Adrenal gland (tissue), 12 donors: Measurements from ENCODE around the gene SEPHS1. TPM values are rescaled to one million over a fixed set of nuclear protein-coding genes. Genes with fewer than 3 reads are reported as not detected.

Source experiments
- DNase-seq, 7 donors: peaks; one replicate each; pipeline ENCODE4 v3.0.0-alpha.2; 2019 to 2020
- H3K27ac ChIP-seq, 5 donors: fragments of 200-600 bp; sonication (generic) in 4 of 5; 1 replicate in 3 of 5; 2 replicates in 2 of 5; pipeline versions ENCODE4 v1.5.1 to v1.8.0; 2016 to 2020; ENCODE audit warnings: mild to moderate bottlenecking in 1 of 5
- H3K27me3 ChIP-seq: fragments of 200-600 bp; 2 replicates; pipeline ENCODE4 v1.8.0; 2021
- H3K36me3 ChIP-seq, 2 donors: fragments of 200-600 bp; replicated peaks in 1 of 2; 1 replicate in 1 of 2; 2 replicates in 1 of 2; pipeline versions ENCODE4 v1.5.1 to v1.8.0; 2018 to 2022
- H3K4me1 ChIP-seq, 2 donors: fragments of 200-600 bp; replicated peaks in 1 of 2; 1 replicate in 1 of 2; 2 replicates in 1 of 2; pipeline versions ENCODE4 v1.5.1 to v1.8.0; 2018 to 2021
- H3K4me3 ChIP-seq, 4 donors: fragments of 200-600 bp; sonication (generic) in 3 of 4; one replicate each; pipeline ENCODE4 v1.5.1; 2016 to 2018
- H3K9me3 ChIP-seq, 3 donors: fragments of 200-600 bp; sonication (generic) in 1 of 3; replicated peaks in 1 of 3; 1 replicate in 2 of 3; 2 replicates in 1 of 3; pipeline versions ENCODE4 v1.5.1 to v1.8.0; 2016 to 2021
- CTCF ChIP-seq, 6 experiments: fragments of 450-650 bp in 4 of 6; fragments of 200-600 bp in 2 of 6; sonication (generic) in 1 of 6; IDR thresholded peaks; 1 replicate in 5 of 6; 2 replicates in 1 of 6; pipeline versions ENCODE4 v1.5.1 to v1.8.0; 2016 to 2021; ENCODE audit warnings: antibody characterized with exemption in 6 of 6, mild to moderate bottlenecking in 2 of 6, moderate library complexity in 1 of 6
- POLR2A ChIP-seq, 2 donors: fragments of 450-650 bp; IDR thresholded peaks; one replicate each; pipeline ENCODE4 v1.6.1; 2017; ENCODE audit warnings: antibody characterized with exemption in 2 of 2, mild to moderate bottlenecking in 2 of 2, moderate library complexity in 1 of 2
- WGBS, 4 donors: extraction: QIAGEN DNeasy Blood & Tissue Kit in 2 of 4; methylation state at CpG; one replicate each; pipeline versions ENCODE4 v1.1.5 to v1.1.7; 2013 to 2017; 5-methylcytosine and 5-hydroxymethylcytosine counted together
- intact Hi-C, 2 donors: fragments of 100-400 bp; cut with DNase I; formaldehyde crosslinking; loops; one replicate each; pipeline versions ENCODE4 v1.14.1 to v1.15.0; 2022 to 2023
- polyA plus RNA-seq, 3 donors: library from polyadenylated mRNA; stranded (reverse); fragments of 200-250 nt in 2 of 3; fragments of 350-450 nt in 1 of 3; fragmentation: Illumina TruSeq in 1 of 3; extraction: RNeasy Lipid Tissue Mini Kit (QIAGEN cat#74804) in 1 of 3; gene quantifications; one replicate each; pipeline ENCODE4 v1.2.3, GENCODE V29; 2013 to 2014
- total RNA-seq, 9 donors: library from RNA; depleted of rRNA in 4 of 9; stranded (reverse); fragments of >200 nt in 4 of 9; fragments of 120-200 nt in 1 of 9; fragmentation: NEBNext Ultra II Directional in 1 of 9; extraction: Animal tissue kit (Norgen Biotek cat#: 25700) in 1 of 9; gene quantifications; one replicate each; pipeline versions ENCODE4 v1.1.0 to v1.2.4, GENCODE V29; 2013 to 2023
- donor health status: healthy with polysubstance abuse.
- donor health status: Bipolar disorder and iron deficiency.
- donor health status: DM: yes; HTN: yes; CAD: no.
- donor health status: DM: no; HTN: no; CAD: no.
- donor health status: DM: no; HTN: no; CAD: no.
- donor health status: DM: yes; HTN: yes; CAD: no.

The SEPHS1 gene
- total and polyA plus RNA-seq, 12 donors = 24.5 to 91.1 (median 46.1) TPM

GRCh38 chr10:13296476-13296875 is 51.6 kb downstream of the SEPHS1 start:
- TF ChIP-seq POLR2A (IDR thresholded peaks at IDR 0.05) = no peak
- no peak for TF ChIP-seq CTCF (IDR thresholded peaks at IDR 0.05)
- Histone ChIP-seq H3K36me3 (peaks cover 0 to 17% of the 10 kb centered on the region in 2 donors), H3K27me3 (no peaks in the 10 kb centered on the region), H3K27ac (no peak overlapping the region), H3K9me3 (no peaks in the 10 kb centered on the region), H3K4me1 (peaks cover 6 to 9% of the 10 kb centered on the region in 2 donors), H3K4me3 (no peak overlapping the region)
- intact Hi-C loops = no loop called here
- WGBS, 4 donors = 88 to 94% (median 91%) methylated on average over 10 of the region's 10 CpGs
- no peak for DNase-seq

- H3K36me3 ChIP-seq = peaks cover 0 to 17% of the 10 kb centered on the region in 2 donors
- no peak overlapping the region for H3K4me3 ChIP-seq
- no peaks in the 10 kb centered on the region for H3K27me3 ChIP-seq
- TF ChIP-seq POLR2A (IDR thresholded peaks at IDR 0.05) = no peak
- no peak for TF ChIP-seq CTCF (IDR thresholded peaks at IDR 0.05)
- H3K4me1 ChIP-seq = no peaks in the 10 kb centered on the region
- no peaks in the 10 kb centered on the region for H3K9me3 ChIP-seq
- intact Hi-C loops = no loop called here
- H3K27ac ChIP-seq = no peak overlapping the region
- DNase-seq = no peak
- 84 to 98% (median 90%) methylated on average over 2 of the region's 2 CpGs for WGBS, 4 donors
Measured at GRCh38 chr10:13294784-13295183, 53.3 kb downstream of the SEPHS1 start.

DNA sequence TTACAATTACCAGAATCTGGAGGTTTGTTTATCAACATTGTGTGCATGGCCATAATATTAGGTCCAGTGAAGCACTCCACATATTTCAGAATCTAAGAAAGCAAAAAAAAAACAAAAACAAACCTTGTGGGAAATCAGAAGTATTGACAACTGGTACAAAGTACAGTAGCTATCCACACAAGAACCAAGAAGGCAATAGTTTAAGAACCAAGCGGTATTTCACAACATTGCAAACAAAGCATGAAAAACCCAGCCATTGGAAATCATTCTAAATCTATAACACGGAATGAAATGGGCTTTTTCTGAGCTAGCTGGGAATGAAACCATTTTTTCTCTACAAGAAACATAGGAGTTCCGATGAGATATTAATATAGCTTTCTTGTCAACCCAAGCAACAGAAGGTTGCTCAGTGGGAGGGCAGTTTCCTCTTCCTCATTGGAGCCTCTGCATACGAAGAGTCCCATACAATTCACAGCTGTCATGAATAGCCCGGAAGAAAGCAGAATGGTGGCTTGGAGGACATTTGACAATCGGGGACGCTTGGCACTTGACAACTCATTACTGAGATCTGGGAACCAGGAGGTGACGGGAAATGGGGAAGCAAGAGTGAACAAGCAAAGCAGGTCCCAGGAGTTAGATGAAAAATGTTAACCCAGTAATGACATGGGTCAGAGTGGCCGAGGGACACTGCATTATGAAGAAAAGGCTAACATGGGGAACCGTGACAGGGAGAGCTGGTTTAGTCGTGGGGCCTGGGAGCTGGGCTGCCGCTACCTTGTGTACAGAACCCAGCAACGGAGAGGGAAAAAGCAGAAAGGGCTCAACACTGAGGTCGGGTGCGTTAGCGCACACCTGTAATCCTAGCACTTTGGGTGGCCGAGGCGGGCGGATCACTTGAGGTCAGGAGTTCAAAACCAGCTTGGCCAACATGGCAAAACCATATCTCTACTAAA is 56.0 kb downstream of the SEPHS1 start:
- no peaks in the 10 kb centered on the region for H3K27me3 ChIP-seq
- H3K4me1 ChIP-seq = no peaks in the 10 kb centered on the region
- intact Hi-C loops = no loop called here
- H3K9me3 ChIP-seq = no peaks in the 10 kb centered on the region
- peaks cover 0 to 22% of the 10 kb centered on the region in 2 donors for H3K36me3 ChIP-seq
- no peak for DNase-seq
- 92 to 95% (median 94%) methylated on average over 19 of the region's 19 CpGs for WGBS, 4 donors
- no peak for TF ChIP-seq POLR2A (IDR thresholded peaks at IDR 0.05)
- no peak for TF ChIP-seq CTCF (IDR thresholded peaks at IDR 0.05)
- no peak overlapping the region for H3K4me3 ChIP-seq
- H3K27ac ChIP-seq = no peak overlapping the region

- DNase-seq = no peak
- H3K9me3 ChIP-seq = no peaks in the 10 kb centered on the region
- intact Hi-C loops = no loop called here
- TF ChIP-seq POLR2A (IDR thresholded peaks at IDR 0.05) = no peak
- no peak for TF ChIP-seq CTCF (IDR thresholded peaks at IDR 0.05)
- peaks cover 0 to 22% of the 10 kb centered on the region in 2 donors for H3K36me3 ChIP-seq
- H3K27ac ChIP-seq = no peak overlapping the region
- no peak overlapping the region for H3K4me3 ChIP-seq
- 88 to 94% (median 91%) methylated on average over 4 of the region's 4 CpGs for WGBS, 4 donors
- no peaks in the 10 kb centered on the region for H3K4me1 ChIP-seq
- no peaks in the 10 kb centered on the region for H3K27me3 ChIP-seq
Measured at GRCh38 chr10:13291061-13291460, 57.0 kb downstream of the SEPHS1 start.
